Gastrocnemius medialis (tissue), 4 donors: ENCODE measurements around the gene SSTR5. TPM values are rescaled to one million over a fixed set of nuclear protein-coding genes. Genes with fewer than 3 reads are reported as not detected.

Source experiments
- ATAC-seq, 2 donors: fragments of 150-250 bp; one replicate each; pipeline ENCODE4 v1.9.1; 2016
- DNase-seq, 2 donors: peaks; one replicate each; pipeline ENCODE4 v3.0.0-alpha.2; 2019
- H3K27ac ChIP-seq, 4 donors: fragments of 200-600 bp; sonication (generic); 1 replicate in 1 of 4; 2 replicates in 3 of 4; pipeline ENCODE4 v1.5.1; 2016 to 2018; ENCODE audit warnings: mild to moderate bottlenecking in 2 of 4, moderate library complexity in 1 of 4
- H3K27me3 ChIP-seq, 3 donors: fragments of 200-600 bp; sonication (generic) in 2 of 3; 1 replicate in 1 of 3; 2 replicates in 2 of 3; pipeline versions ENCODE4 v1.5.1 to v1.6.0; 2016 to 2019; ENCODE audit warnings: mild to moderate bottlenecking in 1 of 3, moderate library complexity in 1 of 3
- H3K36me3 ChIP-seq, 2 donors: fragments of 200-600 bp; sonication (generic) in 1 of 2; one replicate each; pipeline ENCODE4 v1.5.1; 2017 to 2018
- H3K4me1 ChIP-seq, 2 donors: fragments of 200-600 bp; sonication (generic) in 1 of 2; one replicate each; pipeline ENCODE4 v1.5.1; 2016 to 2017; ENCODE audit warnings: mild to moderate bottlenecking in 2 of 2
- H3K4me3 ChIP-seq, 4 donors: fragments of 200-600 bp; sonication (generic) in 3 of 4; 1 replicate in 1 of 4; 2 replicates in 3 of 4; pipeline ENCODE4 v1.5.1; 2016 to 2019; ENCODE audit warnings: mild to moderate bottlenecking in 2 of 4
- H3K9me3 ChIP-seq, 3 donors: fragments of 200-600 bp; sonication (generic) in 2 of 3; 1 replicate in 1 of 3; 2 replicates in 2 of 3; pipeline ENCODE4 v1.5.1; 2016 to 2019
- POLR2A ChIP-seq, 2 donors: fragments of 450-650 bp; IDR thresholded peaks; one replicate each; pipeline ENCODE4 v1.6.1; 2017; ENCODE audit warnings: antibody characterized with exemption in 2 of 2, mild to moderate bottlenecking in 2 of 2, moderate library complexity in 2 of 2
- in situ Hi-C, 4 donors: fragments of 200-750 bp; cut with MboI; loops; one replicate each; pipeline versions ENCODE4 v1.15.0 to v1.8.0; 2017; ENCODE audit warnings: low sequenced_read_pairs in 4 of 4
- intact Hi-C: fragments of 100-400 bp; cut with DNase I; formaldehyde crosslinking; loops from one replicate; pipeline ENCODE4 v1.15.1; 2023; ENCODE audit warnings: low total_unique reads
- total RNA-seq, 4 donors: library from RNA; depleted of rRNA; stranded (reverse); fragments of >200 nt; gene quantifications; one replicate each; pipeline versions ENCODE4 v1.1.0 to v1.2.3, GENCODE V29; 2016
- TF ChIP-seq, protein P1 (sequence below), 5 experiments: fragments of 450-650 bp in 3 of 5; fragments of 200-600 bp in 2 of 5; sonication (generic) in 2 of 5; IDR thresholded peaks in 4 of 5; conservative IDR thresholded peaks in 1 of 5; 1 replicate in 4 of 5; 2 replicates in 1 of 5; pipeline ENCODE4 v1.5.1; 2016 to 2019; ENCODE audit warnings: antibody characterized with exemption in 5 of 5, mild to moderate bottlenecking in 3 of 5, moderate library complexity in 3 of 5

SSTR5 gene
- total RNA-seq, 4 donors from 2014 or later = 0.24 to 1.3 (median 0.33) TPM; not detected in 1

DNA sequence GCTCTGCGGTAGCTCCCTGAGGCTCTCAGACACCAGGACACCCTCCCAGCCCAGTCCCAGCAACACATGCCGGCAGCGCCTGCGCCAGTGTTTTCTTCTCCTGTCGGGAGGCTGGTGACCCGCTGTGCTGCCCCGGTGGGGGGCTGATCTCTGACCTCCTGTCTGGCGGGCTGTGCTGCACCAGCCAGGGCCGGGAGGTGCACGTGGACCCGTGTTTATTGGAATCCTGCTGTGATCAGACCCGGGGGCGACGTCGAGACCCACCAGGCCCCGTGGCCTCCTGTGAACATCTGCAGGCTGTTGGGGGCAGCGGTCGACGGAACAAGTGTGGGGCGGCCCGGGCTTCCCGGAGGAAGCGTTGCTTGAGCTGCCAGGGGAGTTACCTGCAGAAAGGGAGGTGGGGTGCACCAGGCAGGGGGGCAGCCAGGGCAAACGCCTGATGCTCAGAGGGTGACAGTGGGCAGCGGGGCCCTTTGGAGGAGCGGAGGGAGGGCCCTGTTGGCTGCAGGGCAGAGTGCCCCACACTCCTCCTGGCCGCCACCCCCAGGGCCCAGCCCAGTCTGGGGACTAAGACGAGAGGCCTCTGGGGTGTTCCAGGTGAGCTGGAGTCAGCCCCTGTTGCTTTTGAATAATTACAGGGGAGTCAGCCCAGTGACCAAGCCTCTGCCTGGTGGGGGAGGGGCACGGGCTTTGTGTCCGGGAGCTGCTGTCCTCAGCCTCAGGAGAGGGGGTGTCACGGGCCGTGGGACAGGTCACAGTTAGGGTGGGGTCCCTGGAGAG lies 2.3 kb upstream of the SSTR5 start:
- Histone ChIP-seq H3K9me3 (no peaks in the 10 kb centered on the region), H3K4me1 (no peaks in the 10 kb centered on the region), H3K27ac (no peak overlapping the region), H3K4me3 (no peak overlapping the region), H3K27me3 (peaks cover 73 to 93% (median 84%) of the 10 kb centered on the region in 3 donors), H3K36me3 (no peaks in the 10 kb centered on the region)
- TF ChIP-seq POLR2A (IDR thresholded peaks at IDR 0.05) = no peak
- TF ChIP-seq, protein P1, sequence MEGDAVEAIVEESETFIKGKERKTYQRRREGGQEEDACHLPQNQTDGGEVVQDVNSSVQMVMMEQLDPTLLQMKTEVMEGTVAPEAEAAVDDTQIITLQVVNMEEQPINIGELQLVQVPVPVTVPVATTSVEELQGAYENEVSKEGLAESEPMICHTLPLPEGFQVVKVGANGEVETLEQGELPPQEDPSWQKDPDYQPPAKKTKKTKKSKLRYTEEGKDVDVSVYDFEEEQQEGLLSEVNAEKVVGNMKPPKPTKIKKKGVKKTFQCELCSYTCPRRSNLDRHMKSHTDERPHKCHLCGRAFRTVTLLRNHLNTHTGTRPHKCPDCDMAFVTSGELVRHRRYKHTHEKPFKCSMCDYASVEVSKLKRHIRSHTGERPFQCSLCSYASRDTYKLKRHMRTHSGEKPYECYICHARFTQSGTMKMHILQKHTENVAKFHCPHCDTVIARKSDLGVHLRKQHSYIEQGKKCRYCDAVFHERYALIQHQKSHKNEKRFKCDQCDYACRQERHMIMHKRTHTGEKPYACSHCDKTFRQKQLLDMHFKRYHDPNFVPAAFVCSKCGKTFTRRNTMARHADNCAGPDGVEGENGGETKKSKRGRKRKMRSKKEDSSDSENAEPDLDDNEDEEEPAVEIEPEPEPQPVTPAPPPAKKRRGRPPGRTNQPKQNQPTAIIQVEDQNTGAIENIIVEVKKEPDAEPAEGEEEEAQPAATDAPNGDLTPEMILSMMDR (IDR thresholded peaks at IDR 0.05 in 4 of 5, conservative IDR thresholded peaks at IDR 0.05 in 1 of 5) = no peak
- intact Hi-C loops (no loop called here), in situ Hi-C loops (loop anchor here in 1 of 4 donors (25.0 kb wide), 1 partner anchor 258 kb away; the partner anchor contains the start of gene GNG13)
- DNase-seq (no peak), ATAC-seq (no peak)

DNA sequence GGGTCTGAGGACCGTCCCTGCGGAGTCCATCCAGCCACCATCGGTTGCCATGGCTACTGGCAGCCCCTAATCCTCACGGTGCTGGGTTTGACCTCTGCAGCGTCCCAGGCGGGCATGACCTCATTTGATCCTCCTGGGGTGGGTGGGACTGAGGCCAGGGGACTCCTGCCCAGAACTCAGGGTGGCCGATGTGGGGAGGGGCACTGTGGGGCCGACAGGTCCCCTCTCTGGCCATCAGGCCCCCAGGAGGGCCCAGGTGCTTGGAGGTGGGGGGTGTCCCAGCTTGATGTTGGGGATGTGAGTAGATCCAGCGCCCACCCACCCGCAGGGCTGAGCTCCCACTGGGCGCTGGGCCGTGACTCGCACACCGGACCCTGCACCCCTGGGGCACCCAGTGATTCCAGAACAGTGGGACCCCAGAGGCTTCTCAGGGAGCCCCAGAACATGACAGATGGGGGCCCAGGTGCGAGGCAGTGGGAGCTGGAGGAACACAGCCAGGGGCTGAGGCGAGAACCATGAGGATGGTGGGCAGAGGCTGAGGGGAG lies 1.6 kb upstream of the SSTR5 start:
- H3K27ac ChIP-seq = no peak overlapping the region
- ATAC-seq (no peak), DNase-seq (no peak)
- intact Hi-C loops (no loop called here), in situ Hi-C loops (loop anchor here in 1 of 4 donors (25.0 kb wide), 1 partner anchor 259 kb away; the partner anchor contains the start of gene GNG13)
- no peaks in the 10 kb centered on the region for H3K4me1 ChIP-seq
- peaks cover 67 to 87% (median 79%) of the 10 kb centered on the region in 3 donors for H3K27me3 ChIP-seq
- no peak overlapping the region for H3K4me3 ChIP-seq
- TF ChIP-seq, protein P1 (IDR thresholded peaks at IDR 0.05 in 4 of 5, conservative IDR thresholded peaks at IDR 0.05 in 1 of 5) = no peak
- no peak for TF ChIP-seq POLR2A (IDR thresholded peaks at IDR 0.05)
- no peaks in the 10 kb centered on the region for H3K36me3 ChIP-seq
- H3K9me3 ChIP-seq = no peaks in the 10 kb centered on the region

DNA sequence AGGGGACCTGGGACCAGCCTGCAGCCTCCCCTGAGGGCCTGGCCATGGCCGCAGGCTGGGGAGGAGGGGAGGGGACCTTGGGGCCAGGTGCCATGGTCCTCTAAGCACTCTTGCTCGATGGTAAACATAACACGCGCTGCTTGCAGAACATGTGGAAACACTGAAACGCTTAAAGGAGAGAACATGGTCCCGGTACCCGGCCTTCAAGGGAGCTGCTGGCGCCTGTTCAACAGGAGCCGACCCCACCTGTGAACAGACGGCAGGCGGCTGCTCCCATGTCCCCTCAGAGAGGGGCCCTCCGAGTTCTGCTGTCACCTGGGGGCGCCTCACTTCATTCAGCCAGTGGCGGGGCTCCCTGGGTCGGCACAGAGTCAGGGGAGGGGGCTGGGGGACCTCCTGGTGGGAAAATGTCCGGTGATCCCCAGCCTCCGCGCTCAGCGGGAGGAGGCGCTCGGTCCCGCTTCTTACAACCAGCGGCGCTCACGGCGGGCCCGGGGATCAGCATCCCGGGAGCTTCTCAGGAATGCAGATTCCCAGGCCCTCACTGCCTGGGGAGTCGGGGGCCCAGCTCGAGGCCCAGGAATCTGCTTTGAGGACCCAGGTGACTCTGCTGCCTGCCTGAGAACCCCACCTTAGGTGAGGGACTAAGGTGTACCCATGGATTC lies 854 bp upstream of the SSTR5 start:
- TF ChIP-seq, protein P1 (IDR thresholded peaks at IDR 0.05 in 4 of 5, conservative IDR thresholded peaks at IDR 0.05 in 1 of 5) = no peak
- TF ChIP-seq POLR2A (IDR thresholded peaks at IDR 0.05) = no peak
- H3K4me1 ChIP-seq = no peaks in the 10 kb centered on the region
- no peak overlapping the region for H3K4me3 ChIP-seq
- H3K36me3 ChIP-seq = no peaks in the 10 kb centered on the region
- H3K9me3 ChIP-seq = no peaks in the 10 kb centered on the region
- no peak overlapping the region for H3K27ac ChIP-seq
- no peak for DNase-seq
- intact Hi-C loops = no loop called here
- H3K27me3 ChIP-seq = peaks cover 60 to 82% (median 82%) of the 10 kb centered on the region in 3 donors
- no peak for ATAC-seq
- in situ Hi-C loops = loop anchor here in 1 of 4 donors (25.0 kb wide), 1 partner anchor 259 kb away; the partner anchor contains the start of gene GNG13

GRCh38 chr16:1073262-1073558 lies 663 bp downstream of the SSTR5 start:
- in situ Hi-C loops = loop anchor here in 1 of 4 donors (25.0 kb wide), 1 partner anchor 261 kb away; the partner anchor contains the start of gene GNG13
- Histone ChIP-seq H3K4me1 (no peaks in the 10 kb centered on the region), H3K36me3 (no peaks in the 10 kb centered on the region), H3K27ac (no peak overlapping the region), H3K4me3 (no peak overlapping the region), H3K27me3 (peaks cover 70 to 82% (median 82%) of the 10 kb centered on the region in 3 donors), H3K9me3 (no peaks in the 10 kb centered on the region)
- intact Hi-C loops = no loop called here
- TF ChIP-seq, protein P1 (IDR thresholded peaks at IDR 0.05 in 4 of 5, conservative IDR thresholded peaks at IDR 0.05 in 1 of 5) = no peak
- TF ChIP-seq POLR2A (IDR thresholded peaks at IDR 0.05) = no peak
- ATAC-seq = no peak
- DNase-seq = no peak
